Natural killer cell (primary cell): Measurements from ENCODE around the gene TBC1D7. TPM values are rescaled to one million over a fixed set of nuclear protein-coding genes. Genes with fewer than 3 reads are reported as not detected.

Experiments
- ATAC-seq, 3 donors: fragments of 150-1000 bp in 2 of 3; fragments of 200-7000 bp in 1 of 3; cut with Tn5 transposase; 1 replicate in 1 of 3; 2 replicates in 2 of 3; pipeline ENCODE4 v1.10.0; 2021; ENCODE audit warnings: mild to moderate bottlenecking in 2 of 3, moderate library complexity in 2 of 3
- DNase-seq, 2 donors: peaks; one replicate each; pipeline versions ENCODE4 v3.0.0 to v3.0.0-alpha.2; 2013 to 2021; ENCODE audit warnings: mixed read lengths in 1 of 2
- H3K27ac ChIP-seq: one replicate; pipeline ENCODE4 v1.5.1; 2013; ENCODE audit warnings: mild to moderate bottlenecking, low read length
- H3K27me3 ChIP-seq: one replicate; pipeline ENCODE4 v1.6.1; 2013; ENCODE audit warnings: low read length; ENCODE audit not compliant: control insufficient read depth, insufficient read depth
- H3K36me3 ChIP-seq: one replicate; pipeline ENCODE4 v1.6.1; 2013; ENCODE audit warnings: low read length; ENCODE audit not compliant: control insufficient read depth, insufficient read depth
- H3K4me1 ChIP-seq: one replicate; pipeline ENCODE4 v1.6.1; 2013; ENCODE audit warnings: low read length; ENCODE audit not compliant: control insufficient read depth, insufficient read depth
- H3K4me3 ChIP-seq: one replicate; pipeline ENCODE4 v1.5.1; 2013; ENCODE audit warnings: low read length
- H3K9me3 ChIP-seq: one replicate; pipeline ENCODE4 v1.6.1; 2013; ENCODE audit warnings: low read length; ENCODE audit not compliant: control insufficient read depth, insufficient read depth
- H3K27ac Mint-ChIP-seq, 2 donors: one replicate each; pipeline ENCODE4 v1.8.0; 2022; ENCODE audit warnings: mild to moderate bottlenecking in 2 of 2, mixed read lengths in 2 of 2, moderate library complexity in 1 of 2
- H3K27me3 Mint-ChIP-seq, 2 donors: one replicate each; pipeline ENCODE4 v1.8.0; 2022; ENCODE audit warnings: low read depth in 2 of 2, mixed read lengths in 2 of 2
- H3K36me3 Mint-ChIP-seq: one replicate; pipeline ENCODE4 v1.8.0; 2022; ENCODE audit warnings: mixed read lengths
- H3K4me1 Mint-ChIP-seq, 2 donors: one replicate each; pipeline ENCODE4 v1.8.0; 2022; ENCODE audit warnings: mixed read lengths in 2 of 2
- H3K4me3 Mint-ChIP-seq: one replicate; pipeline ENCODE4 v1.8.0; 2022; ENCODE audit warnings: mild to moderate bottlenecking, moderate library complexity, mixed read lengths
- H3K9me3 Mint-ChIP-seq, 2 donors: one replicate each; pipeline ENCODE4 v1.8.0; 2022; ENCODE audit warnings: mixed read lengths in 2 of 2
- WGBS: methylation state at CpG from one replicate; pipeline ENCODE4 v1.1.7; 2013; ENCODE audit warnings: missing lambda C conversion rate; ENCODE audit not compliant: insufficient coverage; 5-methylcytosine and 5-hydroxymethylcytosine counted together
- intact Hi-C: fragments of 100-400 bp; cut with micrococcal nuclease; formaldehyde crosslinking; loops from one replicate; pipeline ENCODE4 v1.14.2; 2022
- total RNA-seq, 4 donors: library from RNA; stranded (reverse); fragments of 120-200 nt in 1 of 4; gene quantifications; one replicate each; pipeline versions ENCODE4 v1.2.3 to v1.2.4, GENCODE V29; 2013 to 2022
- TF ChIP-seq, protein P1 (sequence below): fragments of 200-600 bp; IDR thresholded peaks from one replicate; pipeline ENCODE4 v1.8.0; 2022; ENCODE audit warnings: antibody characterized with exemption

The TBC1D7 gene
- total RNA-seq, 3 donors from 2014 or later (not counting 1 experiment from before 2014, with no cell fraction given): 20.1 to 29.7 (median 24.3) TPM

DNA sequence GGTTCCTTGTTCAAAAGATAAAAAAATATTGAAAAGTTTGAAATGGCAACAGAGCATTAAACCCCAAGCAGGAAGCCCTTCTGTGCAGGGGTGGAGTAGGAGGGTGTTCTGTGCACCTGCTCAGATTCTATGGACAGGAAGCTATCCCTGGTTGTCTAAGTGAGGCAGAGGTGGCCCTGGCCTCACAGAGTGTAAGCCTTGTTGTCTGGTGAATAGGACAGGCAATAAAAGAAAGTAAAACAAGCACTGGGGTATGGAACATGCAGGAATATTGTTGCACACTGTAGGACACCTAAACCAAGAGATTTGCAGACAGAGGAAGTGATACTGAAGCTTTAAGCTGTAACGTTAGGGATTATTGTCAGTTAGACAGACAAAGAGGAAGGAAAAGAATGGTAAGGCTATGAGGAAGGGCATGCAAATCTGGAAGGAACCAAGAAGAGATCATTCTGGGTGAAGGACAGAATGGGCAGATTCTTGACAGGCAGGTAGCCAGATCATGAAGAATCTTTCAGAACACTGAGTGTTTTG is 66.8 kb downstream of the TBC1D7 start:
- ATAC-seq: peak in 2 of 3 donors; percentile 17 to 58
- no peak overlapping the region for H3K4me3 Mint-ChIP-seq
- H3K27ac ChIP-seq: peak overlapping the region; percentile 19

DNA sequence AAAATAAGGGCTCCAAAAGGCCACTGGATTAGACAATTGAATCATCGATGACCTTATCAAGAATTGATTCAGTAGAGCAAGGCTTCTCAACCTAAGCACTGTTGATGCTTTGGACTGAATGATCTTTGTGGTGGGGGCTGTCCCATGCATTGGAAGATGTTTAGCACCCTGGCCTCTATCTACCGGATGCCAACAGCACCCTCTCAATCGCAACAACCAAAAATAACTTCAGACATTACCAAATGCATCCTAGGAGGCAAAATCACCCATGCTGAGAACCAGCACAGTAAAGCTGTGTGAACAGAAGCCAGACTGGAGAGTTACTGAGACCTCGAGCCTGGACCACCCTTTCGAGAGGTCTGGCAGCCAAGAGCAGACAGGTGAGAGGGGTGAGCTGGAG is 67.5 kb downstream of the TBC1D7 start:
- no peaks in the 10 kb centered on the region for H3K9me3 Mint-ChIP-seq
- ATAC-seq (no peak), DNase-seq (no peak)
- H3K27me3 Mint-ChIP-seq: no peaks in the 10 kb centered on the region
- no peaks in the 10 kb centered on the region for H3K27me3 ChIP-seq
- no peaks in the 10 kb centered on the region for H3K4me1 Mint-ChIP-seq
- H3K36me3 ChIP-seq: no peaks in the 10 kb centered on the region
- no peaks in the 10 kb centered on the region for H3K9me3 ChIP-seq
- TF ChIP-seq, protein P1, sequence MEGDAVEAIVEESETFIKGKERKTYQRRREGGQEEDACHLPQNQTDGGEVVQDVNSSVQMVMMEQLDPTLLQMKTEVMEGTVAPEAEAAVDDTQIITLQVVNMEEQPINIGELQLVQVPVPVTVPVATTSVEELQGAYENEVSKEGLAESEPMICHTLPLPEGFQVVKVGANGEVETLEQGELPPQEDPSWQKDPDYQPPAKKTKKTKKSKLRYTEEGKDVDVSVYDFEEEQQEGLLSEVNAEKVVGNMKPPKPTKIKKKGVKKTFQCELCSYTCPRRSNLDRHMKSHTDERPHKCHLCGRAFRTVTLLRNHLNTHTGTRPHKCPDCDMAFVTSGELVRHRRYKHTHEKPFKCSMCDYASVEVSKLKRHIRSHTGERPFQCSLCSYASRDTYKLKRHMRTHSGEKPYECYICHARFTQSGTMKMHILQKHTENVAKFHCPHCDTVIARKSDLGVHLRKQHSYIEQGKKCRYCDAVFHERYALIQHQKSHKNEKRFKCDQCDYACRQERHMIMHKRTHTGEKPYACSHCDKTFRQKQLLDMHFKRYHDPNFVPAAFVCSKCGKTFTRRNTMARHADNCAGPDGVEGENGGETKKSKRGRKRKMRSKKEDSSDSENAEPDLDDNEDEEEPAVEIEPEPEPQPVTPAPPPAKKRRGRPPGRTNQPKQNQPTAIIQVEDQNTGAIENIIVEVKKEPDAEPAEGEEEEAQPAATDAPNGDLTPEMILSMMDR: no peak
- H3K36me3 Mint-ChIP-seq: no peaks in the 10 kb centered on the region
- 72% methylated on average over 5 of the region's 5 CpGs for WGBS
- no peak overlapping the region for H3K27ac Mint-ChIP-seq
- H3K4me3 Mint-ChIP-seq: no peak overlapping the region
- peak overlapping the region; percentile 39 for H3K27ac ChIP-seq
- no peak overlapping the region for H3K4me3 ChIP-seq
- peaks cover 12% of the 10 kb centered on the region for H3K4me1 ChIP-seq
- intact Hi-C loops: no loop called here

More for the DNA sequence above, 66.8 kb downstream of the TBC1D7 start:
- peaks cover 9% of the 10 kb centered on the region for H3K4me1 ChIP-seq
- no peaks in the 10 kb centered on the region for H3K9me3 Mint-ChIP-seq
- 26% methylated on average over 1 of the region's 1 CpG for WGBS
- no peak overlapping the region for H3K4me3 ChIP-seq
- peaks cover 0 to 2% of the 10 kb centered on the region in 2 donors for H3K27me3 Mint-ChIP-seq
- H3K27me3 ChIP-seq: no peaks in the 10 kb centered on the region
- H3K27ac Mint-ChIP-seq: no peak overlapping the region
- no peaks in the 10 kb centered on the region for H3K36me3 Mint-ChIP-seq
- H3K9me3 ChIP-seq: no peaks in the 10 kb centered on the region
- intact Hi-C loops: no loop called here
- TF ChIP-seq, protein P1: no peak
- no peak for DNase-seq
- no peaks in the 10 kb centered on the region for H3K4me1 Mint-ChIP-seq
- no peaks in the 10 kb centered on the region for H3K36me3 ChIP-seq

DNA sequence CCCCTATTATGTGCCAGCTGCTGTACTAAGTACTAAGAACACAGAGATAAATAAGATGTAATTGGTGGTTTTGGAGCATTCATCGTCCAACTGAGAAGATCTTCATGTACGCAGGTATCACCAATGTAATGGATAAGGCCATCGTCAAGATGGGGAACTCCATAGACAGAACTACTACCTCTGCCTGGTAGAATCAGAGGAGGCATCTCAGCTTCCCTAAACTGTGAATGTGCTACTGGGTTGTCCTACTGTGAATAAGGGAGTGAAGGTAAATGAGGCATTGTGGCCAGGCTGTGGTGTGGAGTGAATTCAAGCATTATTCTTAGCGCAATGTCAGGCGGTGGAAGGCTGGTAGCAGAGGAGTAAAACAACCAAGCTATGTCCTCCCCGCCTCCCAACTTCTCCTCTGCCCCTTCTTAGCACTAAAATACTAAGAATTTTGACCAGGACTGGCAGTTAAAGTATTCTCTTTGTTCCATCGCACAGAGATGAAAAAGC is 68.2 kb downstream of the TBC1D7 start:
- TF ChIP-seq, protein P1: no peak
- Histone ChIP-seq H3K27me3 (no peaks in the 10 kb centered on the region), H3K4me1 (peaks cover 16% of the 10 kb centered on the region), H3K27ac (peak overlapping the region; percentile 48), H3K36me3 (no peaks in the 10 kb centered on the region), H3K4me3 (no peak overlapping the region), H3K9me3 (no peaks in the 10 kb centered on the region)
- no peak for DNase-seq
- Mint-ChIP-seq H3K27ac (no peak overlapping the region), H3K36me3 (no peaks in the 10 kb centered on the region), H3K27me3 (no peaks in the 10 kb centered on the region), H3K4me1 (no peaks in the 10 kb centered on the region), H3K9me3 (no peaks in the 10 kb centered on the region), H3K4me3 (no peak overlapping the region)
- intact Hi-C loops: no loop called here
- no peak for ATAC-seq
- WGBS: 73% methylated on average over 6 of the region's 7 CpGs

DNA sequence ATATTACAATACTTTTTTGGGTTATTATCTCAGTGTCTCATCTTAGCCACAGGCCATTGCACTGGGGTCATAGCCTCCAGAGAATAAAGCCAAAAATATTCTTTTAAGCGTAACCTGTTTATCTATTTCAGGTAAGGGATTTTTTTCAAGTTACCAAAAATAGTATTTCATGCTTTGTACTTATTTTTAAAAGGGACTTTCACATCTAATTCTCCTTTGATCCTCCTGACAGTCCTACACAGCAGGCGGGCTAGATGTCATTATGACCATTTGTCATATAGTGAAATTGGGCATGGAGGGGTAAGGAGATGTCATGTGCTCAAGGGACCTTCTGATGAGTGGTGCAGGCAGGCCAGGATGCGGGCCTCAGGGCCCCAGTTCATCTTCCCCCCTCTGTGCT is 68.9 kb downstream of the TBC1D7 start:
- WGBS: 57% methylated on average over 2 of the region's 3 CpGs
- H3K4me1 Mint-ChIP-seq: no peaks in the 10 kb centered on the region
- DNase-seq (no peak), ATAC-seq (no peak)
- TF ChIP-seq, protein P1: no peak
- Histone ChIP-seq H3K9me3 (no peaks in the 10 kb centered on the region), H3K4me3 (no peak overlapping the region), H3K27me3 (no peaks in the 10 kb centered on the region), H3K27ac (no peak overlapping the region), H3K36me3 (no peaks in the 10 kb centered on the region), H3K4me1 (peaks cover 16% of the 10 kb centered on the region)
- no peaks in the 10 kb centered on the region for H3K36me3 Mint-ChIP-seq
- no peaks in the 10 kb centered on the region for H3K27me3 Mint-ChIP-seq
- no peak overlapping the region for H3K4me3 Mint-ChIP-seq
- H3K9me3 Mint-ChIP-seq: no peaks in the 10 kb centered on the region
- no peak overlapping the region for H3K27ac Mint-ChIP-seq
- intact Hi-C loops: no loop called here
